Superior temporal gyrus (tissue), 1 donor: ENCODE results near the gene C1orf232.

Experiments
- DNase-seq: peaks from one replicate; pipeline ENCODE4 v3.0.0-alpha.2; 2016; ENCODE audit errors: extremely low spot score

Gene C1orf232

DNA sequence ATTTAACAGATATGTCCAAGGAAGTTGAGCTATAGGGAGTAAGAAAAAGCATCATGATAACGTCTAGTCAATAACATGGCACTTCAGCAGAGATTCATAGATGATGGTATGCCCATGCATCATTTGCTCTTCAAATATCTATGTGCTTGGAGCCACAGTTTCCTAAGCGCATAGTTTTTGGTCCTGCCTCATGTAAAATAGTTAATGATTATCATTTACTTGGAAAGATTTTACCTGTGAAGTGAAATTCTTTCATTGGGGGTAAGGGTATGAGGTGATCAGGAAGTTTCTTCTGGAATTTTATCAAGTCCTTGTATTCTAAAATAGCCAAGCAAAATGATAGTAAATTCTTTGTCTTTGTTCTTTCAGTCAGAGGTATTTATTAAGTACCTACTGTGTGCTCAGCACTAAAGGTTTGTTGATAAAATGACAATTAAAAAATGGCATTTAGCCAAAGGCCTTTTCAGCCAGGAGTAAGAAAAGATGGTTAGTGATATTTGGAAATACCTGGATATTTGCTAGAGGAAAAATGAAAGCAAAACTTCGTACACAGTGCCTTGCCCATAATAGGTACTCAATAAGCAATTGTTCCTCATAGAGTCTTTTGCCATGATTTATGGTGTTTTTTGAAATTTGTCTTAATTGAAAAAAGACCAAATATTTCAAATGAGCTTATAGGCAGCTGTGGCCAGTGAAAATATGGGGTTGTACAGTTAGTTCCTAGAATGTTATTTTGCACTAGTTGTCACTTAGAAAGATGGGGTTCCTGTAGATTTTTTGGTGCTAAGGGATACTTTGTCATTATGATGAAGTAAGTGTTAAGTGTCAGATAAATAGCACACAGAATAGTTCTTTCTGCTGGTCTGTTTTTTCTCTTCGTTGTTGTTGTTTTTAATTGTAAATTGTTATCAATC, 44.1 kb downstream of the C1orf232 start:
- DNase-seq, result no peak

DNA sequence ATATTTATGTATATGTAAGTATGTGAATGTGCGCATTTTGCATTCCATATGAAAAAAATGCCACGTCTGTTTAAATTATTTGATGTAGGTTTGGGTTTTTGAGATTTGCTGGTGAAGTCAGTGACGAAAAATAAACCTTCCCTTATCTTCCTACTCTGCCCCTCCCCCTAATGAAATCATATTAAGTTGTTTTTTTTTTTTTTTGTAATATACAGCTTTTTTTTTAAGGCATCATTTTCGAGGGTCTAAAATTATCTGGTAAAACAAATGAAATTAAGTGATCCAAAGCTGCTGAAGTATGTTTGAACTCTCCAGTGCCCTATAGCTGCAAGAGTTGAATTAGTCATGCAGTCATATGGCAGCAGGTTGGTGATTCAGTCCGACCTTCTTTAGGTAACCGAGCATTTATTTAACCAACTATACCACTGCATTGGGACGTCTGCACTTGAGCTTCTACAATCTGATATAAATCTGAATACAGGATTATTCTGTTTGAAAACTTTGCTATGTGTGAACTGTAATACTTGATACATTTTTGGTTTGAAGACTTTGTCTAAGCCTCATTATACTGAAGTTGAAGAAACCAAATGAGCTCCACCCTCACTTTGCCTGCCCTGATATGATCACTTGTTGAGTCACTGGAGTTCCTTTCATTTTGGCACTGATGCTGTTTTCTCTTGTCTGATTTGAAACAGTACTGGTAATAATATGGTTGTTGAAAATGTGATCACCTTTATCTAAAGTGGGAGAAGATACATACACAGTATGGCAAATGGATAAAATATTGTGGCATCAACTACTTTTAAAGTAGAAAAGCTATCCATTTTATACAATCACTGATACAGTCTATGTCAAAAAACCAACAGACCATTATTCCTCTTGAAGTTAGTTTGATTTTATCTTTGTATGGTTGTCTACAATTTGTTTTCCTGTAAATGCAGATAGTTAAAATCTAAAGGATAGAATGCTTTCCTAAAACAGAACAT, 45.5 kb downstream of the C1orf232 start:
- DNase-seq, result no peak

DNA sequence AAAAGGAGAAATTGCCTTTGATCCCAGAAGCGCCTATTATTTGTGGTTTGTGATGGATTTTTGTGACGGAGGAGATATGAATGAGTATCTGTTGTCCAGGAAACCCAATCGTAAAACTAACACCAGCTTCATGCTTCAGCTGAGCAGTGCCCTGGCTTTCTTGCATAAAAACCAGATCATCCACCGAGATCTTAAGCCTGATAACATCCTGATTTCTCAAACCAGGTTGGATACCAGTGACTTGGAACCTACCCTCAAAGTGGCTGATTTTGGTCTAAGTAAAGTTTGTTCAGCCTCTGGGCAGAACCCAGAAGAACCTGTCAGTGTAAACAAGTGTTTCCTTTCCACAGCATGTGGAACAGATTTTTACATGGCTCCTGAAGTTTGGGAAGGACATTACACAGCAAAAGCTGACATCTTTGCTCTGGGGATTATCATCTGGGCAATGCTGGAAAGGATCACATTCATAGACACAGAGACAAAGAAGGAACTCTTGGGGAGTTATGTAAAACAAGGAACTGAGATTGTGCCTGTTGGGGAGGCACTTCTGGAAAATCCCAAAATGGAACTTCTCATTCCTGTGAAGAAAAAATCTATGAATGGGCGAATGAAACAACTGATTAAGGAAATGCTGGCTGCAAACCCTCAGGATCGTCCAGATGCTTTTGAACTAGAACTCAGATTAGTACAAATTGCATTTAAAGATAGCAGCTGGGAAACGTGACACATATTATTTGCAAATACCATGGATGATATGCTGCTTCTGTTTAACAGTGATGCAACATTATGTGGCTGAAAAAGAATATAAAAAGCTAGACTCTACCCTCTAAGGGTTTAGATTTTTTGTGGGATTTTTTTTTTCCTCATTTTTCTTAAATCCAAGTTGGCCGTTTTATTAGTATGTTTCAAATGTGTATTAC, 46.6 kb downstream of the C1orf232 start:
- DNase-seq, result no peak

DNA sequence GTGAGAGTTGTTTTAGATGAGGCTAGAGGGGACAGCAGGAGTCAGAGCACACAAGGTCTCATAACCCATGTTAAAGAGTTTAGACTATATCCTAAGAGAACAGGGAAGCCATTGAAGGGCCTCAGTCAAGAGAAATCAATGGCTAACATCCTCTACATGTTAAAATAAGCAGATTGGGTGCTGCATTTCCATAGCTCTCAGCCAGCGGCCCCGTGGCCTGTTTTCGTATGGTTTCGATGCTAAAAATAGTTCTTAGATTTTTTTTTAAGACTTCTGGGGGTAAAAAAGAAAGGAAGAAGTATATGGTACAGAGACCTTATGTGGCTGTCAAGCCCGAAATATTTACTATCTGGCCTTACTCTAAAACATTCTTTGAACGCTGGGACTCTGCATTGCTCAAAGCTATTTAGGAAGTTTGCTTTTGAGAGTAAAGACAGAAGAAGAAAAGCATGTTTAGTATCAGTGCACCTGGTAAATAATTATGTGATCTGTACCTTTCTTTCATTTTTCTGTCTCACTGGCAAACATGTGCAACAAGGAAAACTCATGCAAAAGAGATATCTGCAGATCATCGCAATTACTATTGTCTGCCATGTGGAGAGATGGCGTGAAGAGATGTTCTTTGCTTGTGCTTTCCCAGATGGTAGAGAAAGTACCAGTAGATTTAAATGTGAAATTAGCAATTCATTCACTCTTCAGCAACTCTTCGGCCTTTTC, 48.7 kb downstream of the C1orf232 start:
- DNase-seq, result no peak

DNA sequence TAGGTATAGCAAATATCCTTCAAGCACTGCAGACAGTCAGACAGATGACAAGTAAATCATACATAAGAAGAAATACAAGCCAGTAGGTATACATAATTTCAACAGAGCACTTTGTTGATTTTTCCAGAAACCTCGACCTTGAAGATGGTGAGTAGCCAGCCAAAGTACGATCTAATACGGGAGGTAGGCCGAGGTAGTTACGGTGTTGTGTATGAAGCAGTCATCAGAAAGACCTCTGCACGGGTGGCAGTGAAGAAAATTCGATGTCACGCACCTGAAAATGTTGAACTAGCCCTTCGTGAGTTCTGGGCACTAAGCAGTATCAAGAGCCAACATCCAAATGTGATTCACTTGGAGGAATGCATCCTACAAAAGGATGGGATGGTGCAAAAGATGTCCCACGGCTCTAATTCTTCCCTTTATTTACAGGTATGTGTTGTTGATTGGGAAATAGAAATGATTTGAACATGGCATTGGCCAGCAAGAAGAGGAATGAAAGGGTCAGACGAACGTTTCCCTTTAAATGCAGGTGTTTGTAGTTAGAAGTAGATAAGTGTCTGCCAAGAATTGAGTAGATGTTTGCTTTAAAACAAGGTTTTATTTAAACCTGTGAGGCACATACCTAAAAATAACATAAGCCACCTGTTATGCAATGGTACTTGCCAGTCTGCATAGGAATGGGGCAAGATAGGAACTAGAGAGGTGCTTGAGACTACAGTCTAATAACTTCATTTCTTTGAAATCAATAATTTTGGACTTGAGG, 54.4 kb downstream of the C1orf232 start:
- no peak for DNase-seq
